ENCODE data around the gene MED15.
"Not testable (repeated sequence)": the region's sequence is repeated elsewhere in the genome, so short reads cannot be mapped to it uniquely, and the experiment has no call there.

The MED15 gene

DNA sequence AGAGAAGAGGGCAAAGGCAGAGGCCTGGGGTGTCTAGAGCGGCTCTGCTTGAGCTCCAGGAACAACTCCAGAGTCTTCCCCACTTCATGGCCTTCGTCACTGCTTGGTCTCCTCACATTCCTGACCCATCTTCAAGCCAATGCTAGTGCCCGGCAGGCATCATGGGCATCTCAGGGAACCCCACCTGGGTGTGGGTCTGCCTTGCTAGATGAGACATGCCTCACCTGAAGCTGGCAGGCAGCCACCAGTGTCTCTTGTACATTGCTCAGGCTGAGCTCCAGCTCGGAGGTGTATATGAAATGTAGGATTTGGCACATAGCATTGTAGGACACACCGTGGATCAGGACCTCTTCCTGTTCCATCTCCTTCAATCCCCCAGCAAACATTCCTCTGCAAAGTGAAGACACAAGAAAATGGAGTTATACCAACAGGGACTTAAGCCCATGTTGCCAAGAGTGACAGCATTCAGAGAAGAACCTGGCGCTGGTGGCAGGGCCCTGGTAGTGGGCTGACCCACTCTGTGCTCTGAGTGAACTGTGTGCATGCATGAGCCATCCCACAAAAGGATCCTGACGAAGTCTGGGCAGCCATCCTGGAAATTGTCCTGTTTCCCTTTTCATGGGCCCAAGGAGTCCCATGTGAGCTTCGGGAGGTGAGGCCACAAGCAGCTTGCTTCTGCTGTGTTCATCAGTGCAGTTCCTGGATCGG, 36.1 kb upstream of the MED15 start:
- H3K9ac ChIP-seq (ENCODE audit: low read length): no peak overlapping the region
- no peaks in the 10 kb centered on the region for H3K27me3 ChIP-seq (ENCODE audit: control insufficient read depth, insufficient read depth, low read length)
- H3K27ac ChIP-seq (ENCODE audit: low read depth, low read length): no peak overlapping the region
- H3K4me1 ChIP-seq (ENCODE audit: control insufficient read depth, insufficient read depth, low read length): no peaks in the 10 kb centered on the region
- no peak overlapping the region for H3K4me3 ChIP-seq (ENCODE audit: low read length)
- peaks cover 8% of the 10 kb centered on the region for H3K36me3 ChIP-seq (ENCODE audit: control insufficient read depth, insufficient read depth, low read length)

DNA sequence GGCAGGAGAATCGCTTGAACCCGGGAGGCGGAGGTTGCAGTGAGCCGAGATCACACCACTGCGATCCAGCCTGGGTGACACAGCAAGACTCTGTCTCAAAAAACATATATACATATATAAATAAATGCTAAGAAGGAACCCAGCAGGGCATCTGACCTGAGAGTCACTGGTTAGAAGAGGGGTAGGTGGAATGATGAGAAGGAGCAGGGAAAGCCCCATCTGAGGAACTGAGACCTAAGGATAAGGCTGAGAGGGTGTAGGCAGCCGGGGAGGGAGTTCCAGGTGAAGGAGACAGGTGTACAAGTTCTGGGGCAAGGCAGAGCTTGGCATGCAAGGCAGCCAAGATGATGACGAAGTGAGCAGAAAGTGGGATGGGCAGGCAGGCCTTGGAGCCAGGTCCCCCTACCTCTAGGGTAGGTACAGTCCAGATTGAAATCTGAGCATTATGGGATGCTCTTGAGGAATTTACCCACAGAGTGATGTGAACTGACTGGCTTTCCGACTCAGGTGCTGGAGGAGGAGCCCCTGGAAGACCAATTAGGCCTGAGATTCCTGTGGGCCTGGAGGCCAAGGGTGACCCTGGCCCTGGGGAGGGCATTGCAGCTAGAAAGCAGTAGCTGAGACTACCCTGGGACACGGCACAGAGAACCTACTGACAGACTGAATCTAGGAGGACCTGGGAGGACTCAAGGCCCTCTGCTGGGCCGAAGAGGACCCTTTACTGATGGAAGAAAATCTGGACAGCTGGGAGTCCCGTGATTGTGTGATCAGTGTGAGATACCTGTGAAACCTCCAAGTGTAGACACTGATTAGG, 34.6 kb upstream of the MED15 start:
- H3K36me3 ChIP-seq (ENCODE audit: control insufficient read depth, insufficient read depth, low read length): peaks cover 8% of the 10 kb centered on the region
- no peak overlapping the region for H3K27ac ChIP-seq (ENCODE audit: low read depth, low read length)
- no peaks in the 10 kb centered on the region for H3K27me3 ChIP-seq (ENCODE audit: control insufficient read depth, insufficient read depth, low read length)
- no peak overlapping the region for H3K9ac ChIP-seq (ENCODE audit: low read length)
- no peak overlapping the region for H3K4me3 ChIP-seq (ENCODE audit: low read length)
- H3K4me1 ChIP-seq (ENCODE audit: control insufficient read depth, insufficient read depth, low read length): no peaks in the 10 kb centered on the region

DNA sequence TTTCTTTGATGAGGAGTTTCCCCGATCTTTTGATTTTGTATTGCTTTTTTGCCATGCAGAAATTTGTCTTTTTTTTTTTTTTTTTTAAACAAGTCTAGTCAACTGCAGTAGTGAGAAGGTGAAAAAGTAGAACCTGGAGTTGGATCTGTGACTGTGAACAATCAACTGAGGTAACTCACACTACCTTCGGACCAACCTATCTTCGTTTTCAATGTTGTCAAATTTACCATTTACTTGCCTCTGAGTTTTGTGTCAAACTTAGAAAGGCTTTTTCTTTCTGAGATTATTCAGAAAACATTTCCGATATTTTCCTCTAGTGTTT, 32.3 kb upstream of the MED15 start:
- no peak overlapping the region for H3K4me3 ChIP-seq (ENCODE audit: low read length)
- no peak overlapping the region for H3K27ac ChIP-seq (ENCODE audit: low read depth, low read length)
- no peaks in the 10 kb centered on the region for H3K4me1 ChIP-seq (ENCODE audit: control insufficient read depth, insufficient read depth, low read length)
- no peak overlapping the region for H3K9ac ChIP-seq (ENCODE audit: low read length)
- no peaks in the 10 kb centered on the region for H3K36me3 ChIP-seq (ENCODE audit: control insufficient read depth, insufficient read depth, low read length)
- no peaks in the 10 kb centered on the region for H3K27me3 ChIP-seq (ENCODE audit: control insufficient read depth, insufficient read depth, low read length)

- not testable (repeated sequence) for H3K27me3 ChIP-seq (ENCODE audit: control insufficient read depth, insufficient read depth, low read length)
Observed at GRCh38 chr22:20475569-20475968, 31.8 kb upstream of the MED15 start.

GRCh38 chr22:20478059-20478458, 29.4 kb upstream of the MED15 start:
- H3K4me3 ChIP-seq (ENCODE audit: low read length); H3K27ac ChIP-seq (ENCODE audit: low read depth, low read length); H3K27me3 ChIP-seq (ENCODE audit: control insufficient read depth, insufficient read depth, low read length); H3K36me3 ChIP-seq (ENCODE audit: control insufficient read depth, insufficient read depth, low read length); H3K9ac ChIP-seq (ENCODE audit: low read length); H3K4me1 ChIP-seq (ENCODE audit: control insufficient read depth, insufficient read depth, low read length): not testable (repeated sequence)

More at GRCh38 chr22:20475569-20475968, 31.8 kb upstream of the MED15 start:
- not testable (repeated sequence) for H3K36me3 ChIP-seq (ENCODE audit: control insufficient read depth, insufficient read depth, low read length); H3K9ac ChIP-seq (ENCODE audit: low read length); H3K4me1 ChIP-seq (ENCODE audit: control insufficient read depth, insufficient read depth, low read length); H3K27ac ChIP-seq (ENCODE audit: low read depth, low read length); H3K4me3 ChIP-seq (ENCODE audit: low read length)

- no peaks in the 10 kb centered on the region for H3K27me3 ChIP-seq (ENCODE audit: control insufficient read depth, insufficient read depth, low read length)
- no peaks in the 10 kb centered on the region for H3K36me3 ChIP-seq (ENCODE audit: control insufficient read depth, insufficient read depth, low read length)
- no peak overlapping the region for H3K4me3 ChIP-seq (ENCODE audit: low read length)
- no peaks in the 10 kb centered on the region for H3K4me1 ChIP-seq (ENCODE audit: control insufficient read depth, insufficient read depth, low read length)
- H3K9ac ChIP-seq (ENCODE audit: low read length): no peak overlapping the region
- H3K27ac ChIP-seq (ENCODE audit: low read depth, low read length): no peak overlapping the region
Observed at GRCh38 chr22:20479612-20480196, 27.7 kb upstream of the MED15 start.

- not testable (repeated sequence) for H3K4me1 ChIP-seq (ENCODE audit: control insufficient read depth, insufficient read depth, low read length); H3K27ac ChIP-seq (ENCODE audit: low read depth, low read length); H3K27me3 ChIP-seq (ENCODE audit: control insufficient read depth, insufficient read depth, low read length); H3K9ac ChIP-seq (ENCODE audit: low read length); H3K36me3 ChIP-seq (ENCODE audit: control insufficient read depth, insufficient read depth, low read length); H3K4me3 ChIP-seq (ENCODE audit: low read length)
Observed at GRCh38 chr22:20483143-20483506, 24.3 kb upstream of the MED15 start.

DNA sequence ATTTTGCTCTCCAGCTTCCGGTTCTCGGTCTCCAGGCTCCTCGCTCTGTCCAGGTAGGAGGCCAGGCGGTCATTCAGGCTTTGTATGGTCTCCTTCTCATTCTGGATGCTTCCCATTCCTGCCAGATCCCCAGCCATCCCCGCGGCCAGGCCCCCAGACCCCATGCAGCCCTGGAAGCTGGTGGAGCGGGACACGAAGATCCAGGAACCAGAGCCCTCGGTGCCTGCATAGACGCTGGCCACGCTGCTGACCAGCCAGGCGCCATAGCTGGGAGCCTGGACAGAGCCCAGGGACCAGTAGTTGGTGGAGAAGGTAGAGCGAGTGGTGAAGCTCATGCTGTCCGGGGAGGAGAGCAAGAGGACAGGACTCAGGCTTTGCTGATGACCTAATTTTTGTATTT, 23.6 kb upstream of the MED15 start:
- H3K36me3 ChIP-seq (ENCODE audit: control insufficient read depth, insufficient read depth, low read length): no peaks in the 10 kb centered on the region
- H3K27ac ChIP-seq (ENCODE audit: low read depth, low read length): no peak overlapping the region
- H3K9ac ChIP-seq (ENCODE audit: low read length): no peak overlapping the region
- H3K27me3 ChIP-seq (ENCODE audit: control insufficient read depth, insufficient read depth, low read length): no peaks in the 10 kb centered on the region
- H3K4me3 ChIP-seq (ENCODE audit: low read length): no peak overlapping the region
- no peaks in the 10 kb centered on the region for H3K4me1 ChIP-seq (ENCODE audit: control insufficient read depth, insufficient read depth, low read length)

DNA sequence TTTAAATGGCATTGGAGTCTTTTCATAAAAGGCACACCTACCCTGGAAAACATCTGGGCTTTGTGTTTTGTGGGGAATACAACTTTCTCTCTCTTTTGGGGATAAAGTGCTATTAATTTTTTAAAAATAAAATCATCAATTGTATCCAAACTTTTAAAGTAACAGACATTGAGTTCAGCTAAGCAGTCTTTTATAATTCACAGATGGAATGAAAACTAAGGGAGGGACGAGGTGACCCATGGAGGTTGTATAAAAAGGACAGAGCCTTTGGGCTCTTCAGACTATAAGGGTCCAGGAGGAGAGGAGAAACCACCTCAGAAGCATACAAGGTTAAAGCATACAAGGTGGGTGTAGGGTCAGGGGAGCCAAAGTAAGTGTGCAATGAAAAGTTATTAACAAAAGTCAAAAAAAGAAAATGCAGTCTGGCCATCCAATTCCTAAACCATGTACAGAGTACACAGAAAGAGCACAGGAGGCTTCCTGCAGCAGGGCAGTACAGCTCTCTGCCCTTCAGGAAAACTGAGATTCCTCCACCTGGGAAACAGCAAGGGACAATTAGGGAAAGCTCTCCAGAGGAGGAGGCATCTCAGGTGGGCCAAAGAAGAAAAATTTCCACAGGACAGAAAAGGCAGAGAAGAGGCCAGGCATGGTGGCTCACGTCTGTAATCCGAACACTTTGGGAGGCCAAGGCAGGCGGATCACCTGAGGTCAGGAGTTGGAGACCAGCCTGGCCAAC, 22.3 kb upstream of the MED15 start:
- no peak overlapping the region for H3K9ac ChIP-seq (ENCODE audit: low read length)
- H3K4me1 ChIP-seq (ENCODE audit: control insufficient read depth, insufficient read depth, low read length): no peaks in the 10 kb centered on the region
- no peaks in the 10 kb centered on the region for H3K36me3 ChIP-seq (ENCODE audit: control insufficient read depth, insufficient read depth, low read length)
- no peak overlapping the region for H3K27ac ChIP-seq (ENCODE audit: low read depth, low read length)
- H3K27me3 ChIP-seq (ENCODE audit: control insufficient read depth, insufficient read depth, low read length): no peaks in the 10 kb centered on the region
- no peak overlapping the region for H3K4me3 ChIP-seq (ENCODE audit: low read length)

GRCh38 chr22:20486229-20486628, 21.2 kb upstream of the MED15 start:
- H3K9ac ChIP-seq (ENCODE audit: low read length): no peak overlapping the region
- no peaks in the 10 kb centered on the region for H3K27me3 ChIP-seq (ENCODE audit: control insufficient read depth, insufficient read depth, low read length)
- no peaks in the 10 kb centered on the region for H3K36me3 ChIP-seq (ENCODE audit: control insufficient read depth, insufficient read depth, low read length)
- H3K4me3 ChIP-seq (ENCODE audit: low read length): no peak overlapping the region
- no peaks in the 10 kb centered on the region for H3K4me1 ChIP-seq (ENCODE audit: control insufficient read depth, insufficient read depth, low read length)
- H3K27ac ChIP-seq (ENCODE audit: low read depth, low read length): no peak overlapping the region

DNA sequence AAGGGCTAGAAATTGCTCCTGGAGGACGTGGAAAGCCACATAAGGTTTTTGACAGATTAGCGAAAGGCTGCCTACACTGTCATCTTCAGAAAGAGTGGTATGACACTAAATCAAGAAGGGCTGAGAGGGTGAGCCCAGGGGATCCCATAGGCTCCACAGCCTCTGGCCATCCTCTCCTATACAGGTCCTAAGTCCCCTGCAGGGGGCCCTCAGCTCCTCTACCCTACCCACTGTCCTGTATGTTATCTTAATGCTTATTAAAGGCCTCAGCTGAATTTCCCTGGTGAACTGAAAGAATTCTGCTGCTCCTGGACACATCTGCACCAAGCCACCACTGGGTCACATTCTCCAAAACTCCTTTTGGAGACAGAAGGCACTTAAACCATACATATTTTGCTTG, 19.7 kb upstream of the MED15 start:
- Histone ChIP-seq H3K27me3 (ENCODE audit: control insufficient read depth, insufficient read depth, low read length) (no peaks in the 10 kb centered on the region), H3K9ac (ENCODE audit: low read length) (no peak overlapping the region), H3K4me1 (ENCODE audit: control insufficient read depth, insufficient read depth, low read length) (no peaks in the 10 kb centered on the region), H3K36me3 (ENCODE audit: control insufficient read depth, insufficient read depth, low read length) (no peaks in the 10 kb centered on the region), H3K27ac (ENCODE audit: low read depth, low read length) (no peak overlapping the region), H3K4me3 (ENCODE audit: low read length) (no peak overlapping the region)

- no peak overlapping the region for H3K9ac ChIP-seq (ENCODE audit: low read length)
Observed at GRCh38 chr22:20488946-20489345, 18.5 kb upstream of the MED15 start.

More at GRCh38 chr22:20488946-20489345, 18.5 kb upstream of the MED15 start:
- H3K36me3 ChIP-seq (ENCODE audit: control insufficient read depth, insufficient read depth, low read length): no peaks in the 10 kb centered on the region
- H3K4me3 ChIP-seq (ENCODE audit: low read length): no peak overlapping the region
- no peaks in the 10 kb centered on the region for H3K4me1 ChIP-seq (ENCODE audit: control insufficient read depth, insufficient read depth, low read length)
- no peak overlapping the region for H3K27ac ChIP-seq (ENCODE audit: low read depth, low read length)
- no peaks in the 10 kb centered on the region for H3K27me3 ChIP-seq (ENCODE audit: control insufficient read depth, insufficient read depth, low read length)
